ENCODE measurements around the gene DNAJC10. TPM values are rescaled to one million over a fixed set of nuclear protein-coding genes. Genes with fewer than 3 reads are reported as not detected.

DNAJC10 gene
- total RNA-seq, 1 donor from 2014 or later = 26.0 TPM

- DNase-seq (ENCODE audit: low spot score in 2 of 2) = no peak
- Histone ChIP-seq H3K4me3 (no peak overlapping the region), H3K27ac (no peak overlapping the region), H3K4me1 (peaks cover 0 to 3% of the 10 kb centered on the region in 2 donors), H3K9me3 (no peaks in the 10 kb centered on the region), H3K27me3 (no peaks in the 10 kb centered on the region), H3K36me3 (peaks cover 3 to 5% of the 10 kb centered on the region in 2 donors)
- no peak for TF ChIP-seq CTCF (IDR thresholded peaks at IDR 0.05)
- intact Hi-C loops (cut with DNase I) = no loop called here
Measured at GRCh38 chr2:182834293-182834692, 118.2 kb downstream of the DNAJC10 start.

GRCh38 chr2:182836451-182836850 lies 120.4 kb downstream of the DNAJC10 start:
- Histone ChIP-seq H3K4me1 (peaks cover 3 to 5% of the 10 kb centered on the region in 2 donors), H3K27ac (no peak overlapping the region), H3K27me3 (no peaks in the 10 kb centered on the region), H3K9me3 (no peaks in the 10 kb centered on the region), H3K4me3 (no peak overlapping the region), H3K36me3 (peaks cover 3 to 5% of the 10 kb centered on the region in 2 donors)
- no peak for DNase-seq (ENCODE audit: low spot score in 2 of 2)
- TF ChIP-seq CTCF (IDR thresholded peaks at IDR 0.05) = no peak
- intact Hi-C loops (cut with DNase I) = no loop called here

Other genes starting within 250 kb of the DNAJC10 start
- gene FRZB, start 150.4 kb downstream of the DNAJC10 start, total RNA-seq = 42.5 TPM